HFFc6 (cell line): ENCODE data around the gene SSBP4. TPM values are rescaled to one million over a fixed set of nuclear protein-coding genes. Genes with fewer than 3 reads are reported as not detected.

Experiments
- DNase-seq: peaks from one replicate; pipeline ENCODE4 v3.0.0-alpha.2; 2018
- H3K27ac Mint-ChIP-seq: 2 replicates; pipeline ENCODE4 v1.8.0; 2020; ENCODE audit warnings: mild to moderate bottlenecking, mixed read lengths
- H3K27me3 Mint-ChIP-seq: 2 replicates; pipeline ENCODE4 v1.8.0; 2021; ENCODE audit warnings: mild to moderate bottlenecking, moderate library complexity, mixed read lengths; ENCODE audit not compliant: insufficient read depth
- H3K36me3 Mint-ChIP-seq: 2 replicates; pipeline ENCODE4 v1.8.0; 2021; ENCODE audit warnings: low read depth, mixed read lengths
- H3K4me1 Mint-ChIP-seq: 2 replicates; pipeline ENCODE4 v1.8.0; 2020; ENCODE audit warnings: low read depth, mixed read lengths
- H3K4me3 Mint-ChIP-seq: 2 replicates; pipeline ENCODE4 v1.8.0; 2020; ENCODE audit warnings: mild to moderate bottlenecking, moderate library complexity, mixed read lengths
- H3K9me3 Mint-ChIP-seq: 2 replicates; pipeline ENCODE4 v1.8.0; 2020; ENCODE audit warnings: mild to moderate bottlenecking, mixed read lengths
- CTCF ChIP-seq: fragments of 200-600 bp; sonication (generic); IDR thresholded peaks from 2 replicates; pipeline ENCODE4 v1.5.0; 2021; ENCODE audit warnings: antibody characterized with exemption, mild to moderate bottlenecking
- total RNA-seq, 6 experiments: library from RNA; stranded (reverse); fragmentation: NEBNext Ultra II Directional; extraction: Animal tissue kit (Norgen Biotek cat#: 25700); gene quantifications; 2 replicates in 1 of 6; 3 replicates in 5 of 6; pipeline ENCODE4 v1.2.3, GENCODE V29; 2021

SSBP4 gene
- total RNA-seq, 6 experiments from 2014 or later = 76.4 to 84.3 (median 80.4) TPM

GRCh38 chr19:18440936-18441803 lies 22.0 kb downstream of the SSBP4 start:
- Mint-ChIP-seq H3K4me3 (no peak overlapping the region; the same call in 1 of the 2 replicates), H3K4me1 (peaks cover 24% of the 10 kb centered on the region), H3K27ac (peak overlapping the region; percentile 18; the same call in 1 of the 2 replicates), H3K36me3 (peaks cover 14% of the 10 kb centered on the region), H3K27me3 (peaks cover 15% of the 10 kb centered on the region), H3K9me3 (peaks cover 9% of the 10 kb centered on the region)
- TF ChIP-seq CTCF = no peak
- no peak for DNase-seq

- Mint-ChIP-seq H3K4me3 (no peak overlapping the region; the same call in 1 of the 2 replicates), H3K9me3 (peaks cover 5% of the 10 kb centered on the region; the same call in 1 of the 2 replicates), H3K27me3 (peaks cover 9% of the 10 kb centered on the region), H3K27ac (peak overlapping the region; percentile 62), H3K36me3 (peaks cover 11% of the 10 kb centered on the region; the same call in 1 of the 2 replicates), H3K4me1 (peaks cover 20% of the 10 kb centered on the region)
- no peak for DNase-seq
- no peak for TF ChIP-seq CTCF
Measured at GRCh38 chr19:18441804-18442788, 22.9 kb downstream of the SSBP4 start.

- H3K27me3 Mint-ChIP-seq = peaks cover 8% of the 10 kb centered on the region
- H3K27ac Mint-ChIP-seq = no peak overlapping the region
- no peak for DNase-seq
- peaks cover 11% of the 10 kb centered on the region; the same call in 1 of the 2 replicates for H3K36me3 Mint-ChIP-seq
- TF ChIP-seq CTCF = no peak
- peaks cover 20% of the 10 kb centered on the region for H3K4me1 Mint-ChIP-seq
- H3K9me3 Mint-ChIP-seq = peaks cover 5% of the 10 kb centered on the region; the same call in 1 of the 2 replicates
- no peak overlapping the region for H3K4me3 Mint-ChIP-seq
Measured at GRCh38 chr19:18442941-18443340, 23.7 kb downstream of the SSBP4 start.

GRCh38 chr19:18443406-18443805 lies 24.2 kb downstream of the SSBP4 start:
- Mint-ChIP-seq H3K27me3 (peaks cover 6% of the 10 kb centered on the region), H3K9me3 (peaks cover 5% of the 10 kb centered on the region; the same call in 1 of the 2 replicates), H3K4me1 (peaks cover 20% of the 10 kb centered on the region), H3K36me3 (peaks cover 13% of the 10 kb centered on the region; the same call in 1 of the 2 replicates), H3K27ac (no peak overlapping the region), H3K4me3 (no peak overlapping the region)
- no peak for DNase-seq
- no peak for TF ChIP-seq CTCF

GRCh38 chr19:18443831-18444230 lies 24.6 kb downstream of the SSBP4 start:
- Mint-ChIP-seq H3K27ac (no peak overlapping the region), H3K9me3 (peaks cover 5% of the 10 kb centered on the region; the same call in 1 of the 2 replicates), H3K4me3 (no peak overlapping the region), H3K27me3 (peaks cover 7% of the 10 kb centered on the region), H3K36me3 (peaks cover 17% of the 10 kb centered on the region; the same call in 1 of the 2 replicates), H3K4me1 (peaks cover 17% of the 10 kb centered on the region)
- TF ChIP-seq CTCF = no peak
- DNase-seq = no peak
